GM21529 (cell line): Measurements from ENCODE around the gene CHD6.

Experiments
- ATAC-seq: cut with Tn5 transposase; IDR thresholded peaks from one replicate; pipeline ENCODE4 v1.9.1; 2021; ENCODE audit not compliant: unreplicated experiment

CHD6 gene

GRCh38 chr20:41617902-41618806 is at the start of gene CHD6:
CHD6 (minus strand) TSS chr20:41618377; CDS start chr20:41551337, 67,040 bp downstream.
- ATAC-seq: peak; percentile 98

- peak; percentile 77 for ATAC-seq
Measured at GRCh38 chr20:41664584-41664983, 46.4 kb upstream of the CHD6 start.

GRCh38 chr20:41657655-41658054 is 39.5 kb upstream of the CHD6 start:
- no peak for ATAC-seq

GRCh38 chr20:41655962-41656618 is 37.9 kb upstream of the CHD6 start:
- no peak for ATAC-seq

GRCh38 chr20:41654884-41655283 is 36.7 kb upstream of the CHD6 start:
- no peak for ATAC-seq

GRCh38 chr20:41654292-41654691 is 36.1 kb upstream of the CHD6 start:
- ATAC-seq: no peak

- no peak for ATAC-seq
Measured at GRCh38 chr20:41650231-41650948, 32.2 kb upstream of the CHD6 start.

- no peak for ATAC-seq
Measured at GRCh38 chr20:41649489-41649888, 31.3 kb upstream of the CHD6 start.

GRCh38 chr20:41645372-41645771 is 27.2 kb upstream of the CHD6 start:
- ATAC-seq: no peak

GRCh38 chr20:41643504-41643938 is 25.3 kb upstream of the CHD6 start:
- ATAC-seq: no peak

GRCh38 chr20:41639630-41640029 is 21.5 kb upstream of the CHD6 start:
- ATAC-seq: no peak

- no peak for ATAC-seq
Measured at GRCh38 chr20:41638456-41638855, 20.3 kb upstream of the CHD6 start.

GRCh38 chr20:41635158-41635557 is 17.0 kb upstream of the CHD6 start:
- no peak for ATAC-seq

GRCh38 chr20:41632896-41633295 is 14.7 kb upstream of the CHD6 start:
- no peak for ATAC-seq

- no peak for ATAC-seq
Measured at GRCh38 chr20:41631826-41632225, 13.6 kb upstream of the CHD6 start.

GRCh38 chr20:41630846-41631245 is 12.7 kb upstream of the CHD6 start:
- ATAC-seq: no peak

GRCh38 chr20:41627611-41628244 is 9.6 kb upstream of the CHD6 start:
- ATAC-seq: no peak

GRCh38 chr20:41627001-41627495 is 8.9 kb upstream of the CHD6 start:
- ATAC-seq: no peak

- ATAC-seq: no peak
Measured at GRCh38 chr20:41623625-41624375, 5.6 kb upstream of the CHD6 start.

GRCh38 chr20:41622584-41622983 is 4.4 kb upstream of the CHD6 start:
- ATAC-seq: no peak
